Hepatocyte (in vitro differentiated cells): ENCODE measurements around the gene CDH18. TPM values are rescaled to one million over a fixed set of nuclear protein-coding genes. Genes with fewer than 3 reads are reported as not detected.
"Not testable (repeated sequence)": the region's sequence is repeated elsewhere in the genome, so short reads cannot be mapped to it uniquely, and the experiment has no call there.

Source experiments
- DNase-seq: peaks from one replicate; pipeline ENCODE4 v3.0.0-alpha.2; 2016; ENCODE audit warnings: low spot score
- H2AFZ ChIP-seq: fragments of 200-600 bp; sonication (generic); 2 replicates; pipeline ENCODE4 v1.6.0; 2016; ENCODE audit warnings: antibody characterized with exemption, mild to moderate bottlenecking
- H3K27ac ChIP-seq: fragments of 200-600 bp; sonication (generic); 2 replicates; pipeline ENCODE4 v1.5.1; 2016; ENCODE audit warnings: mild to moderate bottlenecking
- H3K27me3 ChIP-seq: fragments of 200-600 bp; sonication (generic); 2 replicates; pipeline ENCODE4 v1.6.1; 2016
- H3K36me3 ChIP-seq: fragments of 200-600 bp; sonication (generic); replicated peaks from 2 replicates; pipeline ENCODE4 v1.5.1; 2016; ENCODE audit warnings: low read depth; ENCODE audit not compliant: insufficient read depth
- H3K4me1 ChIP-seq: fragments of 200-600 bp; sonication (generic); 2 replicates; pipeline ENCODE4 v1.5.1; 2016; ENCODE audit warnings: mild to moderate bottlenecking, moderate library complexity; ENCODE audit not compliant: insufficient read depth
- H3K4me2 ChIP-seq: fragments of 200-600 bp; sonication (generic); 2 replicates; pipeline ENCODE4 v1.6.0; 2016
- H3K4me3 ChIP-seq: fragments of 200-600 bp; sonication (generic); 2 replicates; pipeline ENCODE4 v1.5.1; 2016; ENCODE audit warnings: mild to moderate bottlenecking
- H3K79me2 ChIP-seq: fragments of 200-600 bp; sonication (generic); 2 replicates; pipeline ENCODE4 v1.6.0; 2017; ENCODE audit warnings: mild to moderate bottlenecking
- H3K9me2 ChIP-seq: fragments of 200-600 bp; sonication (generic); replicated peaks from 2 replicates; pipeline ENCODE4 v1.6.0; 2017; ENCODE audit warnings: mild to moderate bottlenecking; ENCODE audit not compliant: insufficient read depth
- H3K9me3 ChIP-seq: fragments of 200-600 bp; sonication (generic); 2 replicates; pipeline ENCODE4 v1.5.1; 2016; ENCODE audit warnings: low read depth, mild to moderate bottlenecking
- H4K20me1 ChIP-seq: fragments of 200-600 bp; sonication (generic); 2 replicates; pipeline ENCODE4 v1.6.0; 2016; ENCODE audit warnings: mild to moderate bottlenecking; ENCODE audit not compliant: insufficient read depth, poor library complexity, severe bottlenecking
- CTCF ChIP-seq: fragments of 200-600 bp; sonication (generic); IDR thresholded peaks from 2 replicates; pipeline ENCODE4 v1.5.1; 2016; ENCODE audit warnings: antibody characterized with exemption, mild to moderate bottlenecking; ENCODE audit not compliant: poor library complexity
- EZH2 ChIP-seq: fragments of 200-600 bp; sonication (generic); IDR thresholded peaks from 2 replicates; pipeline ENCODE4 v1.6.1; 2016; ENCODE audit warnings: antibody characterized with exemption, mild to moderate bottlenecking, borderline replicate concordance
- EZH2phosphoT487 ChIP-seq: fragments of 200-600 bp; sonication (generic); IDR thresholded peaks from one replicate; pipeline ENCODE4 v1.6.1; 2018; ENCODE audit warnings: antibody characterized with exemption, mild to moderate bottlenecking, low read depth, moderate library complexity; ENCODE audit not compliant: unreplicated experiment, severe bottlenecking
- WGBS: methylation state at CpG from one replicate; pipeline ENCODE4 v1.1.6; 2016; ENCODE audit warnings: low lambda C conversion rate; ENCODE audit errors: missing lambda C conversion rate; 5-methylcytosine and 5-hydroxymethylcytosine counted together
- polyA plus RNA-seq: library from polyadenylated mRNA; unstranded; fragments of >200 nt; fragmentation: Nextera tagmentation; extraction: Ambion mirVana; gene quantifications from 2 replicates; pipeline ENCODE4 v1.2.1, GENCODE V29; 2016
- total RNA-seq: library from RNA; depleted of rRNA; stranded (reverse); fragments of >200 nt; gene quantifications from 2 replicates; pipeline ENCODE4 v1.2.3, GENCODE V29; 2014

CDH18 gene
- total and polyA plus RNA-seq, 2 experiments from 2014 or later: 0.71 to 1.5 TPM

- no peak for DNase-seq
- 83% methylated on average over 1 of the region's 1 CpG for WGBS
- Histone ChIP-seq H3K36me3 (no peaks in the 10 kb centered on the region), H3K27ac (no peak overlapping the region), H3K4me3 (no peak overlapping the region), H3K79me2 (no peaks in the 10 kb centered on the region), H3K9me2 (no peaks in the 10 kb centered on the region), H2AFZ (no peak overlapping the region), H3K9me3 (no peaks in the 10 kb centered on the region), H3K4me2 (no peak overlapping the region), H4K20me1 (no peaks in the 10 kb centered on the region), H3K4me1 (no peaks in the 10 kb centered on the region), H3K27me3 (no peaks in the 10 kb centered on the region)
- TF ChIP-seq CTCF: no peak
- no peak for TF ChIP-seq EZH2phosphoT487
- TF ChIP-seq EZH2: no peak
These were observed 152.6 kb downstream of the CDH18 start for GRCh38 chr5:19835442-19835841.

GRCh38 chr5:19812720-19813119 lies 175.3 kb downstream of the CDH18 start:
- H3K36me3 ChIP-seq, H3K4me1 ChIP-seq: not testable (repeated sequence)

GRCh38 chr5:19806756-19807155 lies 181.2 kb downstream of the CDH18 start:
- H3K9me2 ChIP-seq: no peaks in the 10 kb centered on the region
- no peak overlapping the region for H2AFZ ChIP-seq
- no peak for DNase-seq
- no peaks in the 10 kb centered on the region for H4K20me1 ChIP-seq
- H3K4me2 ChIP-seq: no peak overlapping the region
- H3K4me1 ChIP-seq: no peaks in the 10 kb centered on the region
- H3K4me3 ChIP-seq: no peak overlapping the region
- H3K36me3 ChIP-seq: no peaks in the 10 kb centered on the region
- H3K9me3 ChIP-seq: no peaks in the 10 kb centered on the region
- no peak overlapping the region for H3K27ac ChIP-seq
- no peaks in the 10 kb centered on the region for H3K27me3 ChIP-seq
- no peaks in the 10 kb centered on the region for H3K79me2 ChIP-seq
- 84% methylated on average over 1 of the region's 1 CpG for WGBS
- TF ChIP-seq EZH2 (no peak), CTCF (no peak), EZH2phosphoT487 (no peak)

More at GRCh38 chr5:19812720-19813119, 175.3 kb downstream of the CDH18 start:
- H3K27ac ChIP-seq, H3K79me2 ChIP-seq, H3K27me3 ChIP-seq, H4K20me1 ChIP-seq, H2AFZ ChIP-seq, H3K9me2 ChIP-seq, H3K4me2 ChIP-seq, DNase-seq, H3K4me3 ChIP-seq, H3K9me3 ChIP-seq: not testable (repeated sequence)
- 96% methylated on average over 4 of the region's 4 CpGs for WGBS

- Histone ChIP-seq H3K4me3 (no peak overlapping the region), H3K27ac (no peak overlapping the region), H3K9me3 (no peaks in the 10 kb centered on the region), H3K36me3 (no peaks in the 10 kb centered on the region), H4K20me1 (no peaks in the 10 kb centered on the region), H3K9me2 (no peaks in the 10 kb centered on the region), H3K79me2 (no peaks in the 10 kb centered on the region), H2AFZ (no peak overlapping the region), H3K4me2 (no peak overlapping the region), H3K27me3 (no peaks in the 10 kb centered on the region), H3K4me1 (no peaks in the 10 kb centered on the region)
- 78% methylated on average over 6 of the region's 6 CpGs for WGBS
- DNase-seq: no peak
- TF ChIP-seq EZH2phosphoT487: no peak
- no peak for TF ChIP-seq CTCF
- no peak for TF ChIP-seq EZH2
These were observed 185.3 kb downstream of the CDH18 start for GRCh38 chr5:19802686-19803085.
